ENCODE results near the gene SLC35E1. TPM values are rescaled to one million over a fixed set of nuclear protein-coding genes. Genes with fewer than 3 reads are reported as not detected.

Gene SLC35E1
- total RNA-seq = 22.9 TPM

- DNase-seq (ENCODE audit: low spot score) (peak; percentile 98), ATAC-seq (peak; percentile 86)
These were observed at the start of gene SLC35E1 for GRCh38 chr19:16572332-16573211. TSS of gene SLC35E1 (minus strand) at chr19:16572415. CDS start at chr19:16572364, 51 bp downstream.

- DNase-seq (ENCODE audit: low spot score) = no peak
- ATAC-seq = no peak
These were observed 49.1 kb upstream of the SLC35E1 start for GRCh38 chr19:16621165-16621800.

GRCh38 chr19:16620584-16620983, 48.4 kb upstream of the SLC35E1 start:
- ATAC-seq = peak; percentile 23
- DNase-seq (ENCODE audit: low spot score) = no peak

GRCh38 chr19:16620018-16620417, 47.8 kb upstream of the SLC35E1 start:
- no peak for ATAC-seq
- DNase-seq (ENCODE audit: low spot score) = no peak

GRCh38 chr19:16619457-16619856, 47.2 kb upstream of the SLC35E1 start:
- no peak for DNase-seq (ENCODE audit: low spot score)

GRCh38 chr19:16618248-16618647, 46.0 kb upstream of the SLC35E1 start:
- ATAC-seq (no peak), DNase-seq (ENCODE audit: low spot score) (no peak)

More at GRCh38 chr19:16619457-16619856, 47.2 kb upstream of the SLC35E1 start:
- peak; percentile 57 for ATAC-seq

DNA sequence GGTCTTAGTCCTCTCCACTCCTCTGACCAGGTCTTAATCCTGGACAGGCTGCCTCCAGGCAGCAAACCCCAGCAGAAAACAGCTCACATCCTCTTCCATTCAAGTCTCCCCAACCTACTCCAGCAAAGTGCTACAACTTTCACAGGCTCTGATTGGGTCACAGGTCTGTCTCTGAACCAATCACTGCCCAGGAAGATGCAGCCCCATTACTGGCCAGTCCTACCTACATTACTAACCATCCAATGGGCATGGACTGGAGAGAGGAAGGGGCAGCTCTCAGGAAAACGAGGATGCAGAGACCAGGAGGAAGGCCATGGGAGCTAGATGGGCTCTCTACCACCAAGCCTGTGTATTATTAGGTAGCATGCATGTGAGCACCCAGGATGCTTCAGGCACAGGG, 43.6 kb upstream of the SLC35E1 start:
- DNase-seq (ENCODE audit: low spot score) = no peak
- ATAC-seq = no peak

GRCh38 chr19:16614941-16615340, 42.7 kb upstream of the SLC35E1 start:
- no peak for DNase-seq (ENCODE audit: low spot score)
- ATAC-seq = no peak

GRCh38 chr19:16613841-16614240, 41.6 kb upstream of the SLC35E1 start:
- no peak for DNase-seq (ENCODE audit: low spot score)
- no peak for ATAC-seq

DNA sequence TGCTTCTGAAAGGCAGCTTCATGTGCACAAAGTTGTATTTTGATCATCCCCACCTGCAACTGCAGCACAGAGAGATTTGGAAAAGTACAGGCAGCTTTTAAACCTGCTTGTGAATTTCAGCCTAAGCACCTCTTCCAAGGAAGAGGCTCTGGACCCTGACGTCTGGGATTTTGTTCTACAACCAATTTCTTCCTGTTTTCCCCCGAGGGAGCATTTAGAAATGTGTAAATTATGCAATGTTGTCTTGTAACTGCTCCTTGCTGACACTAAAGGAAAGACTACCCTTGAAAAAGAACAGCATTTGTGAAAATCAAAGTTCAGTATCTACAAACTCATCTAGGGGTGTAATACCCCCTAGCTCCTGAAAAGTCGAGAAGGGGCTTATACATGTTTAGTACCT, 40.4 kb upstream of the SLC35E1 start:
- ATAC-seq = no peak
- no peak for DNase-seq (ENCODE audit: low spot score)

DNA sequence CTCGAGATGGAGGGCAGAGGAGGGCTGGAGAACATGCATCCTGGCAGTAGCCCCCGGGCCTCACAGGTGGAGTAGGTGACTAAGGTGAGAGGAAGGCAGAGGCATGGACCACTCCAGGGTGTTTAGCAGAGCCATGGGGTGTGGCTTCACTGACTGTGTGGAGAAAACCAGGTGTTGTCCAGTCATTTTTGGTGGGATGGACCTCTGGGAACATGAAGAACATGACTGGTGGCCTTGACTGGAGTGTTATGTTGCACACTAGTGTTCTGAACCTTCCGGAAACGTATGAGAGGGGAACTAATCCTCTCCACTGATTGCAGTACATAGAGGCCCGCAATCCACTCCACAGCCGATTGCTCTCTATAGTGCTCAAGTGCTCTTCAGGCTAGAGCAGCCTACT, 38.9 kb upstream of the SLC35E1 start:
- ATAC-seq = no peak
- no peak for DNase-seq (ENCODE audit: low spot score)

GRCh38 chr19:16609511-16610200, 37.4 kb upstream of the SLC35E1 start:
- ATAC-seq = no peak
- no peak for DNase-seq (ENCODE audit: low spot score)

GRCh38 chr19:16608290-16608739, 36.1 kb upstream of the SLC35E1 start:
- DNase-seq (ENCODE audit: low spot score) (no peak), ATAC-seq (peak; percentile 71)

DNA sequence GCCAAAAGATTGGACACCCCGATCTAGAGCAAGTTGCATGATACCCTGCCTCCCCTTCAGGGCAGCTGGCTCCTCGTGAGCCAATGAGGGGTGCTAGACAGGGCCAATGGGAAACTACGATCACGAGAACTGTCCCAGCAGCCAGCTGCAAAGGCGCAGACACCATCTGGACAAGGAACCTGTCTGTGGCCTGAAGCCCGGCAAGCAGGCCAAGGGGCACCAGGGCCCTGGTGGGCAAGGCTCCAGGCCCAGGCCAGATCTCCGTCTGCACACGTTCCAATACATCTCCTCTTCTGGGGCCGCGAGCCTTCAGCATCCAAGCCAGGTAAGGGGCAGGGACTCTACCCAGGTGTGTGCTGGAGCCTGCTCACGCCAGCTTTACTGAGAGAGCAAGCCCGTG, 35.6 kb upstream of the SLC35E1 start:
- no peak for ATAC-seq
- DNase-seq (ENCODE audit: low spot score) = no peak

GRCh38 chr19:16605553-16605994, 33.4 kb upstream of the SLC35E1 start:
- ATAC-seq = peak; percentile 35
- DNase-seq (ENCODE audit: low spot score) = no peak

- ATAC-seq = no peak
- DNase-seq (ENCODE audit: low spot score) = no peak
These were observed 32.9 kb upstream of the SLC35E1 start for GRCh38 chr19:16605115-16605514.

- no peak for DNase-seq (ENCODE audit: low spot score)
- ATAC-seq = no peak
These were observed 32.4 kb upstream of the SLC35E1 start for GRCh38 chr19:16604615-16605014.

- ATAC-seq (no peak), DNase-seq (ENCODE audit: low spot score) (no peak)
These were observed 30.9 kb upstream of the SLC35E1 start for GRCh38 chr19:16603090-16603489.

- DNase-seq (ENCODE audit: low spot score) = no peak
- no peak for ATAC-seq
These were observed 29.3 kb upstream of the SLC35E1 start for GRCh38 chr19:16601378-16602052.

- ATAC-seq (no peak), DNase-seq (ENCODE audit: low spot score) (no peak)
These were observed 28.6 kb upstream of the SLC35E1 start for GRCh38 chr19:16600824-16601223.
